Colonic mucosa (tissue), 4 donors: ENCODE measurements around the gene EMILIN2. TPM values are rescaled to one million over a fixed set of nuclear protein-coding genes. Genes with fewer than 3 reads are reported as not detected.
A peak's percentile ranks its signal among the peaks of the same experiment; 100 is the strongest.

Experiments
- DNase-seq: peaks from one replicate; pipeline ENCODE4 v3.0.0-alpha.2; 2020
- H3K27ac ChIP-seq: fragments of 200-600 bp; one replicate; pipeline ENCODE4 v1.8.0; 2021
- H3K27me3 ChIP-seq: fragments of 200-600 bp; one replicate; pipeline ENCODE4 v1.8.0; 2021
- H3K36me3 ChIP-seq: fragments of 200-600 bp; one replicate; pipeline ENCODE4 v1.8.0; 2021
- H3K4me1 ChIP-seq: fragments of 200-600 bp; one replicate; pipeline ENCODE4 v1.8.0; 2021; ENCODE audit warnings: mild to moderate bottlenecking
- H3K4me3 ChIP-seq: fragments of 200-600 bp; one replicate; pipeline ENCODE4 v1.8.0; 2021
- H3K9ac ChIP-seq, 2 donors: one replicate each; pipeline ENCODE4 v1.7.0; 2013; ENCODE audit warnings: control low read depth in 2 of 2, low read depth in 2 of 2, low read length in 2 of 2
- H3K9me3 ChIP-seq: fragments of 200-600 bp; one replicate; pipeline ENCODE4 v1.8.0; 2021
- CTCF ChIP-seq: fragments of 200-600 bp; IDR thresholded peaks from one replicate; pipeline ENCODE4 v1.8.0; 2022; ENCODE audit warnings: antibody characterized with exemption, mild to moderate bottlenecking
- intact Hi-C: fragments of 100-400 bp; cut with DNase I; formaldehyde crosslinking; loops from one replicate; pipeline ENCODE4 v1.14.1; 2022
- total RNA-seq, 2 donors: library from RNA; stranded (reverse); fragmentation: NEBNext Ultra II Directional in 1 of 2; extraction: Animal tissue kit (Norgen Biotek cat#: 25700) in 1 of 2; gene quantifications; one replicate each; pipeline ENCODE4 v1.2.1, GENCODE V29; 2021
- donor health status: healthy.
- donor health status: DM: no; HTN: no; CAD: no.
- donor health status: DM: no; HTN: no; CAD: no.

The EMILIN2 gene
- total RNA-seq, 2 donors from 2014 or later, result 17.0 to 23.2 TPM

GRCh38 chr18:2839202-2839601, 7.6 kb upstream of the EMILIN2 start:
- no peak for DNase-seq
- Histone ChIP-seq H3K27me3 (no peaks in the 10 kb centered on the region), H3K4me3 (no peak overlapping the region), H3K9me3 (no peaks in the 10 kb centered on the region), H3K36me3 (no peaks in the 10 kb centered on the region), H3K27ac (no peak overlapping the region), H3K9ac (no peak overlapping the region), H3K4me1 (no peaks in the 10 kb centered on the region)
- intact Hi-C loops, result no loop called here
- TF ChIP-seq CTCF, result no peak

- Histone ChIP-seq H3K27ac (no peak overlapping the region), H3K9ac (no peak overlapping the region), H3K27me3 (no peaks in the 10 kb centered on the region), H3K4me3 (no peak overlapping the region), H3K9me3 (no peaks in the 10 kb centered on the region), H3K36me3 (no peaks in the 10 kb centered on the region), H3K4me1 (no peaks in the 10 kb centered on the region)
- no peak for TF ChIP-seq CTCF
- DNase-seq, result no peak
- intact Hi-C loops, result no loop called here
Measured at GRCh38 chr18:2840521-2840920, 6.3 kb upstream of the EMILIN2 start.

GRCh38 chr18:2843146-2843545, 3.7 kb upstream of the EMILIN2 start:
- Histone ChIP-seq H3K4me1 (peaks cover 3% of the 10 kb centered on the region), H3K4me3 (no peak overlapping the region), H3K36me3 (no peaks in the 10 kb centered on the region), H3K9me3 (no peaks in the 10 kb centered on the region), H3K27me3 (peaks cover 21% of the 10 kb centered on the region), H3K27ac (no peak overlapping the region), H3K9ac (no peak overlapping the region)
- DNase-seq, result peak; percentile 34
- TF ChIP-seq CTCF, result no peak
- intact Hi-C loops, result no loop called here

- no peak for TF ChIP-seq CTCF
- intact Hi-C loops, result no loop called here
- H3K27me3 ChIP-seq, result peaks cover 30% of the 10 kb centered on the region
- H3K27ac ChIP-seq, result no peak overlapping the region
- H3K36me3 ChIP-seq, result no peaks in the 10 kb centered on the region
- no peak overlapping the region for H3K4me3 ChIP-seq
- H3K9me3 ChIP-seq, result no peaks in the 10 kb centered on the region
- H3K4me1 ChIP-seq, result peaks cover 3% of the 10 kb centered on the region
- DNase-seq, result no peak
- H3K9ac ChIP-seq, result no peak overlapping the region
Measured at GRCh38 chr18:2845172-2845571, 1.6 kb upstream of the EMILIN2 start.

GRCh38 chr18:2847317-2848246, 776 bp downstream of the EMILIN2 start:
- no peak for DNase-seq
- Histone ChIP-seq H3K4me3 (peak overlapping the region; percentile 10), H3K9me3 (no peaks in the 10 kb centered on the region), H3K9ac (peak overlapping the region in 1 of 2 donors; percentile 54), H3K27ac (peak overlapping the region; percentile 53), H3K36me3 (no peaks in the 10 kb centered on the region), H3K4me1 (peaks cover 3% of the 10 kb centered on the region), H3K27me3 (peaks cover 30% of the 10 kb centered on the region)
- intact Hi-C loops, result no loop called here
- TF ChIP-seq CTCF, result no peak
